ENCODE data around the gene DCAKD.

- TF ChIP-seq POLR2AphosphoS5 (IDR thresholded peaks at IDR 0.05; ENCODE audit: borderline replicate concordance, low read depth, low read length) (no peak), EZH2 (IDR thresholded peaks at IDR 0.05) (no peak)
Observed at GRCh38 chr17:44992242-44992939, 59.0 kb downstream of the DCAKD start.
